Occipital lobe (tissue), 2 donors: ENCODE measurements around the gene RASGRF2. TPM values are rescaled to one million over a fixed set of nuclear protein-coding genes. Genes with fewer than 3 reads are reported as not detected.
"Not testable (repeated sequence)": the region's sequence is repeated elsewhere in the genome, so short reads cannot be mapped to it uniquely, and the experiment has no call there.

Experiments
- DNase-seq: peaks from one replicate; lab custom pipeline; 2025; lab: John Stamatoyannopoulos, UW
- total RNA-seq: library from RNA; depleted of rRNA; stranded (reverse); fragments of >200 nt; gene quantifications from one replicate; pipeline ENCODE4 v1.2.3, GENCODE V29; 2014

RASGRF2 gene
- total RNA-seq, 1 donor from 2014 or later: 20.0 TPM

GRCh38 chr5:81070571-81071255 is 110.5 kb downstream of the RASGRF2 start:
- no peak for DNase-seq

- DNase-seq: no peak
Measured at GRCh38 chr5:81075041-81075440, 114.9 kb downstream of the RASGRF2 start.

GRCh38 chr5:81077105-81077504 is 116.9 kb downstream of the RASGRF2 start:
- DNase-seq: no peak

- DNase-seq: no peak
Measured at GRCh38 chr5:81078930-81079329, 118.8 kb downstream of the RASGRF2 start.

- peak; percentile 41 for DNase-seq
Measured at GRCh38 chr5:81080809-81081460, 120.8 kb downstream of the RASGRF2 start.

GRCh38 chr5:81081461-81081835 is 121.3 kb downstream of the RASGRF2 start:
- DNase-seq: no peak

GRCh38 chr5:81086881-81087281 is 126.7 kb downstream of the RASGRF2 start:
- DNase-seq: no peak

- no peak for DNase-seq
Measured at GRCh38 chr5:81091199-81091598, 131.0 kb downstream of the RASGRF2 start.

- DNase-seq: no peak
Measured at GRCh38 chr5:81093536-81094196, 133.5 kb downstream of the RASGRF2 start.

- no peak for DNase-seq
Measured at GRCh38 chr5:81095835-81096234, 135.7 kb downstream of the RASGRF2 start.

- no peak for DNase-seq
Measured at GRCh38 chr5:81097713-81098112, 137.6 kb downstream of the RASGRF2 start.

GRCh38 chr5:81105261-81105877 is 145.2 kb downstream of the RASGRF2 start:
- no peak for DNase-seq

GRCh38 chr5:81115261-81115660 is 155.1 kb downstream of the RASGRF2 start:
- DNase-seq: no peak

- DNase-seq: no peak
Measured at GRCh38 chr5:81117566-81117965, 157.4 kb downstream of the RASGRF2 start.

GRCh38 chr5:81121273-81121672 is 161.1 kb downstream of the RASGRF2 start:
- no peak for DNase-seq

- DNase-seq: peak; percentile 27
Measured at GRCh38 chr5:81121836-81122630, 161.9 kb downstream of the RASGRF2 start.

- not testable (repeated sequence) for DNase-seq
Measured at GRCh38 chr5:81124689-81125088, 164.5 kb downstream of the RASGRF2 start.

- no peak for DNase-seq
Measured at GRCh38 chr5:81125959-81126358, 165.8 kb downstream of the RASGRF2 start.

- no peak for DNase-seq
Measured at GRCh38 chr5:81128416-81128815, 168.3 kb downstream of the RASGRF2 start.

GRCh38 chr5:81132381-81132780 is 172.2 kb downstream of the RASGRF2 start:
- DNase-seq: no peak

- DNase-seq: no peak
Measured at GRCh38 chr5:81134066-81134465, 173.9 kb downstream of the RASGRF2 start.
